Mononuclear cell (primary cell): Measurements from ENCODE around the gene B3GNT9. TPM values are rescaled to one million over a fixed set of nuclear protein-coding genes. Genes with fewer than 3 reads are reported as not detected.

Source experiments
- H3K27me3 ChIP-seq: 2 replicates; pipeline ENCODE4 v1.6.0; 2011; ENCODE audit warnings: low read length, control low read depth; ENCODE audit not compliant: insufficient read depth
- H3K4me1 ChIP-seq: 2 replicates; pipeline ENCODE4 v1.5.1; 2011; ENCODE audit warnings: mild to moderate bottlenecking, low read length, control low read depth; ENCODE audit not compliant: insufficient read depth
- H3K4me3 ChIP-seq: 2 replicates; pipeline ENCODE4 v1.5.1; 2011; ENCODE audit warnings: mild to moderate bottlenecking, low read length, moderate library complexity
- H3K9me3 ChIP-seq: 2 replicates; pipeline ENCODE4 v1.5.1; 2011; ENCODE audit warnings: low read depth, mild to moderate bottlenecking, control low read depth, low read length
- total RNA-seq: library from RNA; depleted of rRNA; stranded (reverse); fragments of >200 nt; gene quantifications from one replicate; pipeline ENCODE4 v1.2.3, GENCODE V29; 2012

Gene B3GNT9
- total RNA-seq, 1 donor: 2.0 TPM

DNA sequence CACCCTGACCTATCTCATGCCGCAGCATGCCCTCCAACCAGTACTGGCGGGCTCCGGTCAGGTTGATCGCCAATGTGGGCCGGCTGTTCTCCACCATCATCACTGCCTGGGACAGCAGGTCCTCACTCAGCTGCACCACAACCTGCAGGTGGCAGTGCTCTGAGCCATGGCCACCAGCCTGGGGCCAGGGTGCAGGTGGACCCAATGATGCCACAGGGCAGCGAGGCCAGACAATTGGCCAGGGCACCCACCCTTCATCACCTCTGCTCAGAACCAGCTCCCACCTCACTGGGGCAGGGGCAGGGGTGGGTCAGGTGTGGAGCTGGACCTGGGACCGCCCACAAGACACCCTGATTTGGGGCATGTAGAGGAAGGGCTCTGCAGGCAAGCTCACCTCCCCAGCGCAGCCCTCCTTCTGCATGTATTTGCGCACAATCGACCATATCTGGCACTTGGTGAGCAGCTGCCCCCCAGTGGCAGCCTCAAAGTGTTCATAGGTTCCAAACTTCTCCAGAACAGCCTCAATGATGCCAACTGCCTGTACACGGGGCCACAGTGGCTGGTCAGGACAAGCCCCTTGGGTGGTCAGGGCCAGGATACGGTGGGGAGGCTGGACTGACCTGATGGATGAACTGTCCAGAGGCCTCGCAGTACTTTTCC lies 28.8 kb upstream of the B3GNT9 start:
- peaks cover 33% of the 10 kb centered on the region for H3K4me1 ChIP-seq

DNA sequence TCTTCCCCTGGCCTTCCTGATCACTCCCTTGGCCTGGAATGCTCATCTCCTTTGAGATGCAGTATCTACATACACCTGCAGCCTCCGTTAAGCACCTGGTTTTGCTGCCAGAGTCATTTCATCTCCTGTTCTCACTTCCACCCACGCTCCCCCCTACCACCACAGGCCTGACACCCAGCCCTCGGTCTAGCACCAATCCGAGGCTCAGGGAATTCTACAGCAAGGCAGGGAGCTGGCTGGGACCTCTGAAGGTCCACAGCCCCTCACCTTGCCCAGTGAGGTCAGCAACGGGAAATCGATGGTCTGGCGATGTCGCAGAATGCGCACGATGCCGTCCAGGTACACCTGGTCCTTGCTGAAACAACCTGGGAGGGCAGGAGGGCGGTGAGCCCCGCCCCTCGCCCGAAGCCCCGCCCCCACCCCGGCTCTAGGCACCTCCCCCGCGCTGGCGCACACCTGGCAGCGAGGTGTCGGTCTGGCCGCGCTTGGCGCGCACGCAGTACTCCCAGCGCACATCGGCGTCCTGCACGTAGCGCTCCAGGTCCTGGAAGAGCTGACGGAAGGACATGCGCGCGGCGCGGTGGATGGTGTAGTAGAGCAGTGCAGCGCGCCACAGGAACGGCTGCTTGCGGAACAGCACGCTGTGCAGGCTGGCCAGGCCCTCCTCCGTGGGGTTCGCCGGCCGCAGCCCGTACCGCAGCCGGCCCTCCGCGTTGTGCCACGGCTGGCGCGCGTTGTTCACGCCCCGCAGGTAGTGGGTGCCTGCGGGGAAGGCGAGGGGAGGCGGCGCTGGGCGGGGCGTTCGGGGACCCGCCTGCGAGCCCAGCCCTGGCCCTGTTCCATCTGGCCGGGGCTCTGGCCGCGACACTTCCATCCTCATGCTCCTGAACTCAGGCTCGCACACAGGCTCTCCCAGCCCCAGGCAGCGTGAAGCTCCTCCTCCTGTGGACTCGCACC lies 27.2 kb upstream of the B3GNT9 start:
- Histone ChIP-seq H3K27me3 (peaks cover 26% of the 10 kb centered on the region), H3K4me3 (no peak overlapping the region), H3K4me1 (peaks cover 39% of the 10 kb centered on the region), H3K9me3 (no peaks in the 10 kb centered on the region)

More for the DNA sequence above, 28.8 kb upstream of the B3GNT9 start:
- no peak overlapping the region for H3K4me3 ChIP-seq
- H3K9me3 ChIP-seq: no peaks in the 10 kb centered on the region
- peaks cover 16% of the 10 kb centered on the region for H3K27me3 ChIP-seq

DNA sequence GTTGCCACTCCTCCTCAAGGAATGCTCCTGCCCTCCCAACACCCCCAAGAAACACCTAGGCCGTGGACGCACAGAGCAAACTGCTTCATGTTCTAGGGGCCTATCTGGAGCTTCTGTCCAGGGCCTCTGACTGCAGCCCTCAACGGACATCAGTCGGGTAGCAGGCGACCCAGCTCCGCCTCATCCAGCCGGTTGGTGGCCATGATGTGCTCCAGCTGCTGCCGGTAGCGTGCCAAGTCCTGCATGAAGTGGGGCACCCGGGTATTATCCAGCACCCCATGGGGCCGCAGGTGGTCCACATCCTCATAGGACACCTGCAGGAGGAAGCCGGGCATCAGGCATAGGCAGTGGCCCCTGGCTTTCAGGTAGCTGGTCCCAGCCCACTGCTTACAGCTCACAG lies 25.9 kb upstream of the B3GNT9 start:
- peaks cover 26% of the 10 kb centered on the region for H3K27me3 ChIP-seq
- H3K4me3 ChIP-seq: no peak overlapping the region
- H3K9me3 ChIP-seq: no peaks in the 10 kb centered on the region
- peaks cover 42% of the 10 kb centered on the region for H3K4me1 ChIP-seq

DNA sequence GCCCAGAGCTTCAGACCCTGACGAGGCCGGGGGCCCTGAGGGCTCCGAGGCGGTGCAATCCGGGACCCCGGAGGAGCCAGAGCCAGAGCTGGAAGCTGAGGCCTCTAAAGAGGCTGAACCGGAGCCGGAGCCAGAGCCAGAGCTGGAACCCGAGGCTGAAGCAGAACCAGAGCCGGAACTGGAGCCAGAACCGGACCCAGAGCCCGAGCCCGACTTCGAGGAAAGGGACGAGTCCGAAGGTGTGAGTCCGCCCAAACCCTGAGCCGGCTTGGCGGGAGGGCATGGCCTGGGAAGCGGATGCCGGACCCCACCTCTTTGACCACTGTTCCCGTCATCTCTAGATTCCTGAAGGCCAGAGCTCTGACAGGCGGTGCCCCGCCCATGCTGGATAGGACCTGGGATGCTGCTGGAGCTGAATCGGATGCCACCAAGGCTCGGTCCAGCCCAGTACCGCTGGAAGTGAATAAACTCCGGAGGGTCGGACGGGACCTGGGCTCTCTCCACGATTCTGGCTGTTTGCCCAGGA lies 24.0 kb upstream of the B3GNT9 start:
- peaks cover 57% of the 10 kb centered on the region for H3K4me1 ChIP-seq
- peaks cover 38% of the 10 kb centered on the region for H3K27me3 ChIP-seq
- no peaks in the 10 kb centered on the region for H3K9me3 ChIP-seq
- H3K4me3 ChIP-seq: no peak overlapping the region

DNA sequence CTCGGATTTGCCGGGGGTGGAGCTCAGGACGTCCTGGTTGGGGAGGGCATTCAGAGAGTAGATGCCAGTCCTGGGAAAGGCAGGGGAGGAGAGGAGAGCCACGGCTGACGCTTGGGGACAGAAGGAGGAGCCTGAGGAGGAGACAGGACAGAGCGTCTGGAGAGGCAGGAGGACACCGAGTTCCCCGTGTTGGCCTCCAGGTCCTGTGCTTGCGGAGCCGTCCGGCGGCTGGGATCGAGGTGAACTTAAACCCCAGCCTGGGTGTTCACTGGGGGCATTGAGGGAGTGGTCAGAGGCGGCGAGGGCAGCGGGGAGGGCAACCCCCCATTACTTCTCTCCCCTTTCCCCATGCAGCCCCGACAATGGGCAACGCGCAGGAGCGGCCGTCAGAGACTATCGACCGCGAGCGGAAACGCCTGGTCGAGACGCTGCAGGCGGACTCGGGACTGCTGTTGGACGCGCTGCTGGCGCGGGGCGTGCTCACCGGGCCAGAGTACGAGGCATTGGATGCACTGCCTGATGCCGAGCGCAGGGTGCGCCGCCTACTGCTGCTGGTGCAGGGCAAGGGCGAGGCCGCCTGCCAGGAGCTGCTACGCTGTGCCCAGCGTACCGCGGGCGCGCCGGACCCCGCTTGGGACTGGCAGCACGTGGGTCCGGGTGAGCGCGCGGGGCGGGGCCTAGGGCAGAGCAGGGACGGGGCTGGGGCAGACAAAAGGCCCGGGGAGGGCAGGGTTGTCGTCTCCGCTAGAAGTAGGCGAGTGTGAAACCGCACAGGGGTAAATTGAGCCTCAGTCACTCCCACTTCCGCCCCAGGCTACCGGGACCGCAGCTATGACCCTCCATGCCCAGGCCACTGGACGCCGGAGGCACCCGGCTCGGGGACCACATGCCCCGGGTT lies 23.3 kb upstream of the B3GNT9 start:
- H3K27me3 ChIP-seq: peaks cover 46% of the 10 kb centered on the region

DNA sequence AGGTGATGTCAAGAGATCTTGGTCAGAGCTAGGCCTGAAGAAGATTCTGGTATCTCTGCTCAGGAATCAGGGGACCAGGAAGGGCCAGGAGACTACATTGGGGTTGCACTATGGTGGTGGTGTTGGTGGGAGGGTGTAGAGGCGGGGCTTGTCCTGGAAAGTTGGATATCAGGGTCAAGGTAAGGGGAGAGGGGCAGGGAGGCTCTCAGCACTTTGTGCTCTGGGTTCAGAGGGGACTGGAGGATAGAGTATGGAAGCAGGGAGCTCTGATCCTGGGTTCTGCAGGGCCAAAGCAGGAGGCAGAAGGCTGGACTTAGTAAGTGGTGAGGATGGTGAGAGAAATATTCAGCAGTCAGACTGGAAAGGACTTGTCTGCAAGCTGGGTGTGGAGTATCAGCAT lies 22.5 kb upstream of the B3GNT9 start:
- no peak overlapping the region for H3K4me3 ChIP-seq
- H3K27me3 ChIP-seq: peaks cover 51% of the 10 kb centered on the region
- peaks cover 59% of the 10 kb centered on the region for H3K4me1 ChIP-seq

More for the DNA sequence above, 23.3 kb upstream of the B3GNT9 start:
- H3K9me3 ChIP-seq: no peaks in the 10 kb centered on the region
- H3K4me1 ChIP-seq: peaks cover 64% of the 10 kb centered on the region
- H3K4me3 ChIP-seq: peak overlapping the region; percentile 10

DNA sequence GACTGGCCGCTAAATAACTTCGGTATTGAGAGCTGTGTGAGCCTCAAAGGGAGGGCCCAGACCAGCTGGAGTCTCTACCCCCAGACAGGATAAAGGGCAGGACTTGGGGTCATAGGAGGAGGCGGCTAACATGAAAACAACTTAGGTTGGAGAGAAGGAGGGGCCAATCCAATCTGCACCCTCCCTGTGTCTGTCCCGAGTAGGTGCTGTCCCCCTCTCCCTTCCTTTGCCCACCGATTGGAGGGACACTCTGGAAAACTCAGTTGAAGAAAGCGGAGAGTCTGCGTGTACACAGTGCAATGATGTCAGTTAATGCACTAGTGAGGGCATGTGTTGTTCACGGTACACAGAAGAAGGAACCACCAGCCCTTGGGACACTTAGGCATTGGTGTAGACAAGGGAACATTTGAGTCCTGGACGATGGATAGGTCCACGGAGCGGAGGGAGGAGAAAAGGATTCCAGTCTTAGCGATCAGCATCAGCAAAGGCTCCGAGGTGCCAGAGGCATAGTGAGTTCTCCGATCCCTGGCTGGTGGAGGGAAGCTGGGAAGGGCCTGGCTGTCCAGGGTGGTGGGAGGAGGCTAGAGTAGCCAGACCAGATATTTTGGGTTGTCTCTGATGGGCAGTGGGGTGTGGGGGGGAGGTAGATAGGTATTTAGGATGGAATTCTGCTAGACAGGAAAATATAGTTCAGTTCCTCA lies 20.3 kb upstream of the B3GNT9 start:
- peaks cover 54% of the 10 kb centered on the region for H3K4me1 ChIP-seq
- H3K9me3 ChIP-seq: no peaks in the 10 kb centered on the region
- no peak overlapping the region for H3K4me3 ChIP-seq
- peaks cover 68% of the 10 kb centered on the region for H3K27me3 ChIP-seq

More for the DNA sequence above, 22.5 kb upstream of the B3GNT9 start:
- no peaks in the 10 kb centered on the region for H3K9me3 ChIP-seq

DNA sequence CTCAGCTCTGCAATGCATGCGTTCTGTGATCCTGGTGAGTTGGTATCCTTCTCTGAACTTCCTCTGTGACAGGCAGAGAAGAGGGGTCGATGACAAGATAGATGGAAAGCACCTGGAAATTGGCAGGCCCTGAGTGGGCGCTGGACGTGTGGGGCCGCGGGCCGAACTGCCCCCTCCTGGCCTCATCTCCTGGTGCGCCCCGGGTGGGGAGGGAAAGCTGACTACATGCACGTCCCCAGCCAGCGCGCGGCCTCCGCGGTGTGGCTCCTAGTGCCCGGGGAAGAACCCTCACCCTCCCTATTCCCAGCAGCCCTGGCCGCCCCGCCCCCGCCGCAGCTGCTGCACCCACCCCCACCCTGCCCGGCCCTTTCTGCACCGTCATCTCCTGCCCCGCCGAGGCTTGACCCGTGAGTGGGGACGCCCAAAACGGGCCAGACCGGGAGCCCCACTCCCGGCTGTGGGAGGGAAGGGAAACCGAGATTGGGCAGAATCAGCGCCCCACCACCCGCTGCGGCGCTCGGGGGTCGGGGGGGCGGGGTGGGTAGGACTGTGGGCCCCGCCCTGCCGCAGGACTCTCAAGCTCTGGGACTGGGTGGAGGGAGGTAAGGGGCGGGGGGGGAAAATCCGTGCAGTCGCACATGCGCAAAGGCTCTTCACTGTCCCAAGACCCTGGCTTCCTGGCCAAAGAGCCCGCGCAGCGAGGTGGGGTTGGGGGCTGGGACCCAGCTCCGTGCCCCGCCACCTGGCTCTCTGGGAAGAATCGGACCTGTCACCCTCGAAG lies 19.6 kb upstream of the B3GNT9 start, which contains the start of gene NOL3:
Gene NOL3, plus strand, starts transcription at position 371 of the 781 bp plus-strand sequence.
- peaks cover 73% of the 10 kb centered on the region for H3K27me3 ChIP-seq
- H3K9me3 ChIP-seq: no peaks in the 10 kb centered on the region
- peaks cover 58% of the 10 kb centered on the region for H3K4me1 ChIP-seq
- no peak within 1 kb of the TSS for H3K4me3 ChIP-seq

DNA sequence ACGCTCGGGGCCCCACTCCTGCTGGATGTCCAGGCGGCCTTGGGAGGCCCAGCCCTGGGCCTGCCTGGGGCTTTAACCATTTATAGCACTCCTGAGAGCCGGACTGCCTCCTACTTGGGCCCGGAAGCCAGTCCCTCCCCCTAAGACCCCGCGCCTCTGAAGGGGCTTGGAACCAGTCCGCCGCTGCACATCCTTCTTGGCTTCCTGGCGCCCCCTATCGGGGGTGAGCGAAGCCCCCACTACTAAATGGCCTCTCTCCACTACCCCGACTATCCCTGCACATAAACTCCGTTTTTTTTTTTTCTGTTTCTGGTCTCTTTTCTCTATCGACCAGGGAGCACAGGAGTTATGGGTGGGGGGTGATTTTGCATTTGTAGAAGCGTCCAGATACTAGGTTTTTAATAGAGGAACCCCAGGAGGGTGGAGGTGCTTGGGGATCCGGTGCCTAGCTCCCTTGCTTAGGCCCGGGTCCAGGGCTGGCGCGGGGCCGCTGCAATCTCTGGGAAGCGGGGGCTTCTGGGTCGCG lies 18.9 kb upstream of the B3GNT9 start:
- H3K4me1 ChIP-seq: peaks cover 61% of the 10 kb centered on the region
- no peak overlapping the region for H3K4me3 ChIP-seq
- H3K27me3 ChIP-seq: peaks cover 73% of the 10 kb centered on the region
- H3K9me3 ChIP-seq: no peaks in the 10 kb centered on the region

DNA sequence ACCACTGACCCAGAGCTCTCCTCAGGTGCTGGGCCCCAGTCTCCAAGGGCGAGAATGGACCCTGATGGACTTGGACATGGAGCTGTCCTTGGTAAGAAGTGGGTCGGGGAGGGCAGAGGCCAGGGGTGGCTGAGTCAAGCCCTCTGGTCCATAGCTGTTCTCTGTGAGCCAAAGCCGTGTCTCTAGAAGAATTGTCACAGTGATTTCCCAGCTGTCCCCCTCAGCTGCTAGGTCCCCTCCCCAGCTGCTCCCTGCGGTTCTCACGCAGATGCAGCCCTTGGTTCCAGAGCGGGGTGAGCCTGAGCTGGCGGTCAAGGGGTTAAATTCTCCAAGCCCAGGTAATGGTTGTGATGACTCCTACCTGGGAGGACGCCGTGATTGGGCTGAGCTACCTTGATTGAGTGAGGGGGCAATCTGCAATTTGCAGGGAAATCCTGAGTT lies 18.2 kb upstream of the B3GNT9 start:
- peaks cover 73% of the 10 kb centered on the region for H3K27me3 ChIP-seq
- no peak overlapping the region for H3K4me3 ChIP-seq
- H3K4me1 ChIP-seq: peaks cover 61% of the 10 kb centered on the region
- H3K9me3 ChIP-seq: no peaks in the 10 kb centered on the region

DNA sequence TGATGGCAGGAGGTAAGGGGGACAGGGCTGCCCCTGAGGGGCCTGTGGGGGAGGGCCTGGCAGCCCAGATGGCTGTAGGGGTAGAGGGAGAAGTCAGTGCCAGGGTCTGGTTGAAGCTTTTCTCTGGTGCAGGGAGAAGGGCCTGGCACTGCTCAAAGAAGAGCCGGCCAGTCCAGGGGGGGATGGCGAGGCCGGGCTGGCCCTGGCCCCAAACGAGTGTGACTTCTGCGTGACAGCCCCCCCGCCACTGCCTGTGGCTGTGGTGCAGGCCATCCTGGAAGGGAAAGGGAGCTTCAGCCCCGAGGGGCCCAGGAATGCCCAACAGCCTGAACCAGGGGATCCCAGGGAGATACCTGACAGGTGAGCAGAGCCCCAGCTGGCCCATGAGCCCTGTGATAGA lies 16.8 kb upstream of the B3GNT9 start:
- H3K4me3 ChIP-seq: no peak overlapping the region
- H3K4me1 ChIP-seq: peaks cover 61% of the 10 kb centered on the region
- H3K9me3 ChIP-seq: no peaks in the 10 kb centered on the region
- H3K27me3 ChIP-seq: peaks cover 80% of the 10 kb centered on the region

DNA sequence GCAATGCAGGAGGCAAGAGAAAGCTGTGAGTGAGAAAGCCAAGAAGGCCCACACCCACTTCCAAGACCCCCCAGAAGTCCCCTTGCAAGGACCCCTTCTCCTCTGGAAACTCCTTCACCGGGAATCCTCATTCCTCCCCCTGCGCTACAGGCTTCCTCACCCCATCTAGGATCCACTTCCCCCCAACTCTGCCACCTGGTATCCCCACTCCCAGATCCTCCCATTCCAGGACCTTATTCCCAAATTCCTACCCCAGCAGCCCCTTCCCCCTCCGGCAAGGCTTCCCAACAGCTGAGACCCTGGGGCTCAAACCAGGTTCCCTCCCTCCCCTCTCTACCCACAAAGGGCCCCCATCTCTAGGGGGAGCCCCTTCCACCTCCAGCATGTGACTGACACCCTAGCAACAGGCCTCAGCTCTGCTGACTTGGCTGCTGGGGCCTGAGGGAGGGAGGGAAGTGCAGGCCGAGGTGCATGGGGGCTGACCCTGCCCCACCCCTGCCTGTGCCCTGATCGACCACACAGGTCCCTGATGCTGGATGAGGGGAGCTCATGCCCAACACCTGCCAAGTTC lies 15.9 kb upstream of the B3GNT9 start:
- Histone ChIP-seq H3K4me1 (peaks cover 62% of the 10 kb centered on the region), H3K4me3 (no peak overlapping the region), H3K9me3 (no peaks in the 10 kb centered on the region), H3K27me3 (peaks cover 88% of the 10 kb centered on the region)

DNA sequence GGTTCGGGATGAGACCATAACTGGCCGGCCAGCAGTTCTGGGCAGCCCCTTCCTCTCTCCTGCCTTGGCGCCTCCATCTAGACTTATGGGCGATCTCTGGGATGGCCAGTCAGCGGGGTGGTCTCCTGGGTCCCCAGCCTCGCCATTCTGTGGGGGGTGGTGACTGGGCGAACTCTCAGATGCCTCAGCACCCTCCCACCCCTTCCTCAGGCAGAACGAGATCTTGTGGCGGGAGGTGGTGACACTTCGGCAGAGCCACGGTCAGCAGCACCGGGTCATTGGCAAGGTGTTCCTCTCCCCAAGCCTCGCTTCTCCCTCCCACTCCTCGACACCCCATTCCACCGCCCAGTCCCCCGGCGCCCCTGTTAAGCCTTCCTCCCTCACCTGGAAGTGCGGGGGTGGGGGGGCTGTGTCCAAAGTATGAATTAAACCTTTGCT lies 15.3 kb upstream of the B3GNT9 start:
- Histone ChIP-seq H3K4me1 (peaks cover 62% of the 10 kb centered on the region), H3K27me3 (peaks cover 89% of the 10 kb centered on the region), H3K4me3 (no peak overlapping the region), H3K9me3 (no peaks in the 10 kb centered on the region)
